Measurements from ENCODE around the gene AFF4.

AFF4 gene

GRCh38 chr5:132870801-132871200 is 92.6 kb downstream of the AFF4 start:
- no peak for TF ChIP-seq TCF4 (CRISPR knock-in tag; IDR thresholded peaks at IDR 0.05; ENCODE audit: borderline replicate concordance)
- no peak for TF ChIP-seq ARNTL (CRISPR knock-in tag; IDR thresholded peaks at IDR 0.05; ENCODE audit: borderline replicate concordance, low read depth)
- TF ChIP-seq OSR1 (CRISPR knock-in tag; IDR thresholded peaks at IDR 0.05): no peak
- no peak for TF ChIP-seq ZNF565 (CRISPR knock-in tag; conservative IDR thresholded peaks at IDR 0.05; ENCODE audit: low read depth)
- ATAC-seq: no peak

DNA sequence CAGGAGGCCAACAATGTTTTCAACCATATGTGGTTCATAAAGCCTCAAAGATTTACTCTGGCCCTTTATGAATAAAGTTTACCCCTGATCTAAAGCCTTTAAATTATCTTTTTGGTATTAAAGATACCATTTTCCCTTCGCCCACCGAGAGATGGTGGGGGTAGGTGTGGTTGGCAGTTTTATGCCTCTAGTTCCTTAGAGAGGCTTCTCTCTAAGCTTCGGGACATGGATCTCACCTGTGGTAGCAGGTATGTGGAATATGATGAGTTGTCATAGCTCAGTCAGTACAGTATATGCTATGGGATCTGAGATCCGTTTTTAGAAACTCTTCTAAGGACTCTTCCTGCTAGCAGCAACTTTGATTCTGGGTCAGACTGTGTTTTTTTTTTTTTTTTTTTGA is 94.7 kb downstream of the AFF4 start:
- ATAC-seq: no peak

DNA sequence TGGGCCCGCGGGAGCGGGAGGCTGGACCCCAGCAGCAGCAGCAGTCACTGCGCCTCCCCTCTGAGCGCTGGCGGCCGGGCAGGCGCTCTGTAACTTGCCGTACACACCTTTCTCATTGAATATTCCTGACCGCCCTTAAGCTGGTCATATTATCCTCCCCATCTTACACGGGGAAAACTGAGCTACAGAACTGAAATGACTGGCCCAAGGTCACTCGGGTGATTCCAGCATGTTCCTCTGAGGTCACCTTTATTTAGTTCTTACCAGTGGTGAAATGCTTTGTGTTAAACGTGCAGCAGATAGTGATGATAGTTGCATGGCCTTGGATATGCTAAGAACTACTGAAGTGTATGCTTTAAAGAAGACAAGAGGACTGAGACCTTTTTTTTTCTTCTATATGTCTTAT is 96.4 kb downstream of the AFF4 start:
- ATAC-seq: peak; percentile 27; the same call in 2 of the 3 replicates
- TF ChIP-seq, protein P1, sequence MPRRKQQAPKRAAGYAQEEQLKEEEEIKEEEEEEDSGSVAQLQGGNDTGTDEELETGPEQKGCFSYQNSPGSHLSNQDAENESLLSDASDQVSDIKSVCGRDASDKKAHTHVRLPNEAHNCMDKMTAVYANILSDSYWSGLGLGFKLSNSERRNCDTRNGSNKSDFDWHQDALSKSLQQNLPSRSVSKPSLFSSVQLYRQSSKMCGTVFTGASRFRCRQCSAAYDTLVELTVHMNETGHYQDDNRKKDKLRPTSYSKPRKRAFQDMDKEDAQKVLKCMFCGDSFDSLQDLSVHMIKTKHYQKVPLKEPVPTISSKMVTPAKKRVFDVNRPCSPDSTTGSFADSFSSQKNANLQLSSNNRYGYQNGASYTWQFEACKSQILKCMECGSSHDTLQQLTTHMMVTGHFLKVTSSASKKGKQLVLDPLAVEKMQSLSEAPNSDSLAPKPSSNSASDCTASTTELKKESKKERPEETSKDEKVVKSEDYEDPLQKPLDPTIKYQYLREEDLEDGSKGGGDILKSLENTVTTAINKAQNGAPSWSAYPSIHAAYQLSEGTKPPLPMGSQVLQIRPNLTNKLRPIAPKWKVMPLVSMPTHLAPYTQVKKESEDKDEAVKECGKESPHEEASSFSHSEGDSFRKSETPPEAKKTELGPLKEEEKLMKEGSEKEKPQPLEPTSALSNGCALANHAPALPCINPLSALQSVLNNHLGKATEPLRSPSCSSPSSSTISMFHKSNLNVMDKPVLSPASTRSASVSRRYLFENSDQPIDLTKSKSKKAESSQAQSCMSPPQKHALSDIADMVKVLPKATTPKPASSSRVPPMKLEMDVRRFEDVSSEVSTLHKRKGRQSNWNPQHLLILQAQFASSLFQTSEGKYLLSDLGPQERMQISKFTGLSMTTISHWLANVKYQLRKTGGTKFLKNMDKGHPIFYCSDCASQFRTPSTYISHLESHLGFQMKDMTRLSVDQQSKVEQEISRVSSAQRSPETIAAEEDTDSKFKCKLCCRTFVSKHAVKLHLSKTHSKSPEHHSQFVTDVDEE (CRISPR knock-in tag; IDR thresholded peaks at IDR 0.05): no peak
- TF ChIP-seq ZC3H10 (CRISPR knock-in tag; IDR thresholded peaks at IDR 0.05): no peak
- TF ChIP-seq ZNF70 (CRISPR knock-in tag; IDR thresholded peaks at IDR 0.05): no peak
- no peak for TF ChIP-seq ISL1 (CRISPR knock-in tag; IDR thresholded peaks at IDR 0.05)
- no peak for TF ChIP-seq ESRRG (CRISPR knock-in tag; IDR thresholded peaks at IDR 0.05)
- TF ChIP-seq ZNF565 (CRISPR knock-in tag; conservative IDR thresholded peaks at IDR 0.05; ENCODE audit: low read depth): no peak
- TF ChIP-seq RARB (CRISPR knock-in tag; IDR thresholded peaks at IDR 0.05): no peak
- no peak for TF ChIP-seq BACH2 (CRISPR knock-in tag; IDR thresholded peaks at IDR 0.05; ENCODE audit: borderline replicate concordance)
- TF ChIP-seq ZFP3 (CRISPR knock-in tag; IDR thresholded peaks at IDR 0.05): no peak
- TF ChIP-seq SNAI2 (CRISPR knock-in tag; IDR thresholded peaks at IDR 0.05): no peak
- no peak for TF ChIP-seq TOX (CRISPR knock-in tag; IDR thresholded peaks at IDR 0.05; ENCODE audit: borderline replicate concordance)
- no peak for TF ChIP-seq ZFP30 (CRISPR knock-in tag; IDR thresholded peaks at IDR 0.05)
- no peak for TF ChIP-seq ZNF8 (CRISPR knock-in tag; IDR thresholded peaks at IDR 0.05)
- no peak for TF ChIP-seq CSDC2 (CRISPR knock-in tag; IDR thresholded peaks at IDR 0.05)
- no peak for TF ChIP-seq OSR1 (CRISPR knock-in tag; IDR thresholded peaks at IDR 0.05)
- no peak for TF ChIP-seq GLIS3 (CRISPR knock-in tag; IDR thresholded peaks at IDR 0.05)

More for the DNA sequence above, 94.7 kb downstream of the AFF4 start:
- TF ChIP-seq GLIS3 (CRISPR knock-in tag; IDR thresholded peaks at IDR 0.05): no peak
- TF ChIP-seq CSDC2 (CRISPR knock-in tag; IDR thresholded peaks at IDR 0.05): no peak
- no peak for TF ChIP-seq TCF4 (CRISPR knock-in tag; IDR thresholded peaks at IDR 0.05; ENCODE audit: borderline replicate concordance)
- TF ChIP-seq SNAI2 (CRISPR knock-in tag; IDR thresholded peaks at IDR 0.05): no peak
- no peak for TF ChIP-seq ZNF8 (CRISPR knock-in tag; IDR thresholded peaks at IDR 0.05)
- no peak for TF ChIP-seq ZFP30 (CRISPR knock-in tag; IDR thresholded peaks at IDR 0.05)
- TF ChIP-seq ESRRG (CRISPR knock-in tag; IDR thresholded peaks at IDR 0.05): no peak
- no peak for TF ChIP-seq PPARA (CRISPR knock-in tag; IDR thresholded peaks at IDR 0.05; ENCODE audit: borderline replicate concordance)
- TF ChIP-seq PATZ1 (CRISPR knock-in tag; IDR thresholded peaks at IDR 0.05; ENCODE audit: borderline replicate concordance): no peak
- TF ChIP-seq BACH2 (CRISPR knock-in tag; IDR thresholded peaks at IDR 0.05; ENCODE audit: borderline replicate concordance): no peak
- no peak for TF ChIP-seq ZNF70 (CRISPR knock-in tag; IDR thresholded peaks at IDR 0.05)
- no peak for TF ChIP-seq ISL1 (CRISPR knock-in tag; IDR thresholded peaks at IDR 0.05)
- TF ChIP-seq, protein P2, sequence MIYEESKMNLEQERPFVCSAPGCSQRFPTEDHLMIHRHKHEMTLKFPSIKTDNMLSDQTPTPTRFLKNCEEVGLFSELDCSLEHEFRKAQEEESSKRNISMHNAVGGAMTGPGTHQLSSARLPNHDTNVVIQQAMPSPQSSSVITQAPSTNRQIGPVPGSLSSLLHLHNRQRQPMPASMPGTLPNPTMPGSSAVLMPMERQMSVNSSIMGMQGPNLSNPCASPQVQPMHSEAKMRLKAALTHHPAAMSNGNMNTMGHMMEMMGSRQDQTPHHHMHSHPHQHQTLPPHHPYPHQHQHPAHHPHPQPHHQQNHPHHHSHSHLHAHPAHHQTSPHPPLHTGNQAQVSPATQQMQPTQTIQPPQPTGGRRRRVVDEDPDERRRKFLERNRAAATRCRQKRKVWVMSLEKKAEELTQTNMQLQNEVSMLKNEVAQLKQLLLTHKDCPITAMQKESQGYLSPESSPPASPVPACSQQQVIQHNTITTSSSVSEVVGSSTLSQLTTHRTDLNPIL (CRISPR knock-in tag; IDR thresholded peaks at IDR 0.05; ENCODE audit: low read depth): no peak
- TF ChIP-seq ZFP3 (CRISPR knock-in tag; IDR thresholded peaks at IDR 0.05): no peak
- TF ChIP-seq OSR1 (CRISPR knock-in tag; IDR thresholded peaks at IDR 0.05): no peak
- TF ChIP-seq ZNF565 (CRISPR knock-in tag; conservative IDR thresholded peaks at IDR 0.05; ENCODE audit: low read depth): no peak
- no peak for TF ChIP-seq ARNTL (CRISPR knock-in tag; IDR thresholded peaks at IDR 0.05; ENCODE audit: borderline replicate concordance, low read depth)
- TF ChIP-seq, protein P3, sequence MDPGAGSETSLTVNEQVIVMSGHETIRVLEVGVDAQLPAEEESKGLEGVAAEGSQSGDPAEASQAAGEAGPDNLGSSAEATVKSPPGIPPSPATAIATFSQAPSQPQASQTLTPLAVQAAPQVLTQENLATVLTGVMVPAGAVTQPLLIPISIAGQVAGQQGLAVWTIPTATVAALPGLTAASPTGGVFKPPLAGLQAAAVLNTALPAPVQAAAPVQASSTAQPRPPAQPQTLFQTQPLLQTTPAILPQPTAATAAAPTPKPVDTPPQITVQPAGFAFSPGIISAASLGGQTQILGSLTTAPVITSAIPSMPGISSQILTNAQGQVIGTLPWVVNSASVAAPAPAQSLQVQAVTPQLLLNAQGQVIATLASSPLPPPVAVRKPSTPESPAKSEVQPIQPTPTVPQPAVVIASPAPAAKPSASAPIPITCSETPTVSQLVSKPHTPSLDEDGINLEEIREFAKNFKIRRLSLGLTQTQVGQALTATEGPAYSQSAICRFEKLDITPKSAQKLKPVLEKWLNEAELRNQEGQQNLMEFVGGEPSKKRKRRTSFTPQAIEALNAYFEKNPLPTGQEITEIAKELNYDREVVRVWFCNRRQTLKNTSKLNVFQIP (CRISPR knock-in tag; IDR thresholded peaks at IDR 0.05; ENCODE audit: borderline replicate concordance, low read depth): no peak
- TF ChIP-seq, protein P4, sequence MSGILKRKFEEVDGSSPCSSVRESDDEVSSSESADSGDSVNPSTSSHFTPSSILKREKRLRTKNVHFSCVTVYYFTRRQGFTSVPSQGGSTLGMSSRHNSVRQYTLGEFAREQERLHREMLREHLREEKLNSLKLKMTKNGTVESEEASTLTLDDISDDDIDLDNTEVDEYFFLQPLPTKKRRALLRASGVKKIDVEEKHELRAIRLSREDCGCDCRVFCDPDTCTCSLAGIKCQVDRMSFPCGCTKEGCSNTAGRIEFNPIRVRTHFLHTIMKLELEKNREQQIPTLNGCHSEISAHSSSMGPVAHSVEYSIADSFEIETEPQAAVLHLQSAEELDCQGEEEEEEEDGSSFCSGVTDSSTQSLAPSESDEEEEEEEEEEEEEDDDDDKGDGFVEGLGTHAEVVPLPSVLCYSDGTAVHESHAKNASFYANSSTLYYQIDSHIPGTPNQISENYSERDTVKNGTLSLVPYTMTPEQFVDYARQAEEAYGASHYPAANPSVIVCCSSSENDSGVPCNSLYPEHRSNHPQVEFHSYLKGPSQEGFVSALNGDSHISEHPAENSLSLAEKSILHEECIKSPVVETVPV (CRISPR knock-in tag; IDR thresholded peaks at IDR 0.05): no peak
